Tibial nerve (tissue), 4 donors: ENCODE measurements around the gene MRPL33. TPM values are rescaled to one million over a fixed set of nuclear protein-coding genes. Genes with fewer than 3 reads are reported as not detected.

ENCODE experiments used
- DNase-seq, 2 donors: peaks; one replicate each; pipeline ENCODE4 v3.0.0-alpha.2; 2019; ENCODE audit warnings: low spot score in 2 of 2
- H3K27ac ChIP-seq, 4 donors: fragments of 200-600 bp; sonication (generic) in 3 of 4; one replicate each; pipeline ENCODE4 v1.5.1; 2017 to 2019; ENCODE audit warnings: mild to moderate bottlenecking in 1 of 4
- H3K27me3 ChIP-seq, 2 donors: fragments of 200-600 bp; sonication (generic) in 1 of 2; one replicate each; pipeline versions ENCODE4 v1.5.1 to v1.6.0; 2017 to 2019
- H3K36me3 ChIP-seq, 3 donors: fragments of 200-600 bp; sonication (generic); one replicate each; pipeline ENCODE4 v1.5.1; 2018 to 2019
- H3K4me1 ChIP-seq, 4 donors: fragments of 200-600 bp; sonication (generic) in 3 of 4; one replicate each; pipeline ENCODE4 v1.5.1; 2017 to 2019
- H3K4me3 ChIP-seq, 4 donors: fragments of 200-600 bp; sonication (generic) in 3 of 4; one replicate each; pipeline ENCODE4 v1.5.1; 2017 to 2019; ENCODE audit warnings: mild to moderate bottlenecking in 1 of 4, moderate library complexity in 1 of 4
- H3K9me3 ChIP-seq, 4 donors: fragments of 200-600 bp; sonication (generic) in 3 of 4; one replicate each; pipeline ENCODE4 v1.5.1; 2017 to 2019
- CTCF ChIP-seq, 5 experiments: fragments of 200-600 bp in 3 of 5; fragments of 450-650 bp in 2 of 5; sonication (generic) in 3 of 5; IDR thresholded peaks; one replicate each; pipeline ENCODE4 v1.5.1; 2016 to 2019; ENCODE audit warnings: antibody characterized with exemption in 5 of 5, mild to moderate bottlenecking in 3 of 5, moderate library complexity in 2 of 5
- EP300 ChIP-seq, 2 donors: sonication (generic); formaldehyde crosslinking; IDR thresholded peaks; one replicate each; pipeline ENCODE4 v1.6.1; 2017; ENCODE audit warnings: antibody characterized with exemption in 2 of 2, mild to moderate bottlenecking in 1 of 2
- POLR2A ChIP-seq, 2 donors: fragments of 450-650 bp; IDR thresholded peaks; one replicate each; pipeline ENCODE4 v1.6.1; 2017; ENCODE audit warnings: antibody characterized with exemption in 2 of 2, mild to moderate bottlenecking in 2 of 2, moderate library complexity in 2 of 2
- WGBS, 2 donors: methylation state at CpG; one replicate each; pipeline ENCODE4 v1.1.5; 2018; 5-methylcytosine and 5-hydroxymethylcytosine counted together
- total RNA-seq, 4 donors: library from RNA; depleted of rRNA; stranded (reverse); fragments of >200 nt; gene quantifications; one replicate each; pipeline ENCODE4 v1.1.0, GENCODE V29; 2016

MRPL33 gene
- total RNA-seq, 4 donors from 2014 or later: 101 to 186 (median 119) TPM

- H3K27me3 ChIP-seq: no peaks in the 10 kb centered on the region
- no peaks in the 10 kb centered on the region for H3K36me3 ChIP-seq
- TF ChIP-seq POLR2A (IDR thresholded peaks at IDR 0.05): no peak
- no peak for TF ChIP-seq CTCF (IDR thresholded peaks at IDR 0.05)
- TF ChIP-seq EP300 (IDR thresholded peaks at IDR 0.05): no peak
- H3K27ac ChIP-seq: peak overlapping the region in 2 of 4 donors; percentile 69 to 78
- 94 to 100% methylated on average over 2 of the region's 2 CpGs for WGBS, 2 donors
- no peaks in the 10 kb centered on the region for H3K9me3 ChIP-seq
- H3K4me1 ChIP-seq: peaks cover 0 to 21% (median 6%) of the 10 kb centered on the region in 4 donors
- no peak overlapping the region for H3K4me3 ChIP-seq
- DNase-seq: no peak
Observed at GRCh38 chr2:27808418-27808817, 36.9 kb downstream of the MRPL33 start.

- H3K36me3 ChIP-seq: no peaks in the 10 kb centered on the region
- no peaks in the 10 kb centered on the region for H3K9me3 ChIP-seq
- no peaks in the 10 kb centered on the region for H3K27me3 ChIP-seq
- 65 to 67% methylated on average over 3 of the region's 3 CpGs for WGBS, 2 donors
- H3K4me3 ChIP-seq: no peak overlapping the region
- DNase-seq: no peak
- no peak for TF ChIP-seq CTCF (IDR thresholded peaks at IDR 0.05)
- TF ChIP-seq POLR2A (IDR thresholded peaks at IDR 0.05): no peak
- TF ChIP-seq EP300 (IDR thresholded peaks at IDR 0.05): peak in 1 of 2 donors; percentile 11
- H3K4me1 ChIP-seq: peaks cover 0 to 21% (median 6%) of the 10 kb centered on the region in 4 donors
- H3K27ac ChIP-seq: peak overlapping the region in 2 of 4 donors; percentile 69 to 78
Observed at GRCh38 chr2:27808984-27809383, 37.5 kb downstream of the MRPL33 start.

- Histone ChIP-seq H3K4me1 (peaks cover 0 to 21% (median 6%) of the 10 kb centered on the region in 4 donors), H3K27me3 (no peaks in the 10 kb centered on the region), H3K4me3 (no peak overlapping the region), H3K36me3 (no peaks in the 10 kb centered on the region), H3K9me3 (no peaks in the 10 kb centered on the region), H3K27ac (peak overlapping the region in 2 of 4 donors; percentile 69 to 78)
- no peak for DNase-seq
- 43 to 50% methylated on average over 3 of the region's 3 CpGs for WGBS, 2 donors
- TF ChIP-seq EP300 (IDR thresholded peaks at IDR 0.05) (peak in 1 of 2 donors; percentile 25), POLR2A (IDR thresholded peaks at IDR 0.05) (no peak), CTCF (IDR thresholded peaks at IDR 0.05) (no peak)
Observed at GRCh38 chr2:27809761-27810241, 38.3 kb downstream of the MRPL33 start.

GRCh38 chr2:27810455-27810854 lies 38.9 kb downstream of the MRPL33 start:
- peaks cover 0 to 21% (median 6%) of the 10 kb centered on the region in 4 donors for H3K4me1 ChIP-seq
- WGBS, 2 donors: 62 to 63% methylated on average over 3 of the region's 3 CpGs
- H3K27me3 ChIP-seq: no peaks in the 10 kb centered on the region
- no peak overlapping the region for H3K4me3 ChIP-seq
- no peaks in the 10 kb centered on the region for H3K9me3 ChIP-seq
- no peak for DNase-seq
- peak overlapping the region in 2 of 4 donors; percentile 69 to 78 for H3K27ac ChIP-seq
- TF ChIP-seq CTCF (IDR thresholded peaks at IDR 0.05) (no peak), EP300 (IDR thresholded peaks at IDR 0.05) (no peak), POLR2A (IDR thresholded peaks at IDR 0.05) (no peak)
- H3K36me3 ChIP-seq: no peaks in the 10 kb centered on the region

GRCh38 chr2:27811768-27812167 lies 40.2 kb downstream of the MRPL33 start:
- TF ChIP-seq POLR2A (IDR thresholded peaks at IDR 0.05): no peak
- no peak for TF ChIP-seq EP300 (IDR thresholded peaks at IDR 0.05)
- no peak for TF ChIP-seq CTCF (IDR thresholded peaks at IDR 0.05)
- 89 to 93% methylated on average over 1 of the region's 1 CpG for WGBS, 2 donors
- DNase-seq: no peak
- Histone ChIP-seq H3K27ac (peak overlapping the region in 1 of 4 donors; percentile 69), H3K4me1 (peaks cover 0 to 21% (median 6%) of the 10 kb centered on the region in 4 donors), H3K9me3 (no peaks in the 10 kb centered on the region), H3K36me3 (no peaks in the 10 kb centered on the region), H3K4me3 (no peak overlapping the region), H3K27me3 (no peaks in the 10 kb centered on the region)
